K562 (cell line): Measurements from ENCODE around the gene HEMGN. TPM values are rescaled to one million over a fixed set of nuclear protein-coding genes. Genes with fewer than 3 reads are reported as not detected.

Experiments
- BRD4 ChIP-seq: fragments of 200-600 bp; sonication (generic); IDR thresholded peaks from 2 replicates; pipeline ENCODE4 v1.6.1; 2017; ENCODE audit warnings: inconsistent platforms
- CEBPG ChIP-seq, 3 experiments: fragments of 200-800 bp in 1 of 3; sonication (Bioruptor generic) in 1 of 3; sonication (generic) in 1 of 3; formaldehyde crosslinking in 1 of 3; IDR thresholded peaks in 2 of 3; conservative IDR thresholded peaks in 1 of 3; 2 replicates each; pipeline versions ENCODE4 v1.6.1 to v1.8.0; 2016 to 2022; ENCODE audit warnings: missing compliant biosample characterization in 2 of 3, missing genetic modification characterization in 2 of 3, mild to moderate bottlenecking in 1 of 3, missing genetic modification reagents in 1 of 3
- GABPA ChIP-seq: fragments of 200-800 bp; sonication (Bioruptor generic); conservative IDR thresholded peaks from 2 replicates; pipeline ENCODE4 v1.6.1; 2016; ENCODE audit warnings: low read depth, missing genetic modification characterization, missing compliant biosample characterization
- HOXB6 ChIP-seq: fragments of 250-450 bp; sonication (Bioruptor Pico); IDR thresholded peaks from 2 replicates; pipeline ENCODE4 v1.5.1; 2022; ENCODE audit warnings: mild to moderate bottlenecking, borderline replicate concordance
- MBD2 ChIP-seq: sonication (generic); IDR thresholded peaks from 2 replicates; pipeline ENCODE4 v1.6.1; 2016; ENCODE audit warnings: low read depth, borderline replicate concordance
- MTA3 ChIP-seq: fragments of 450-650 bp; formaldehyde crosslinking; IDR thresholded peaks from 2 replicates; pipeline ENCODE4 v1.6.1; 2017; ENCODE audit warnings: mild to moderate bottlenecking, borderline replicate concordance
- MYC ChIP-seq, 2 experiments: fragments of 250-450 bp in 1 of 2; sonication (Bioruptor Pico) in 1 of 2; IDR thresholded peaks; 2 replicates each; pipeline versions ENCODE4 v1.5.1 to v1.6.1; 2012 to 2021; ENCODE audit warnings: low read depth in 2 of 2, borderline replicate concordance in 1 of 2, improper control_type of control experiment in 1 of 2, low read length in 1 of 2, mild to moderate bottlenecking in 1 of 2, moderate library complexity in 1 of 2
- NEUROD1 ChIP-seq: fragments of 150-350 bp; IDR thresholded peaks from 2 replicates; pipeline ENCODE4 v1.6.1; 2014; ENCODE audit warnings: borderline replicate concordance, low read length, low read depth; ENCODE audit not compliant: partially characterized antibody
- RBM22 ChIP-seq: fragments of 200-400 bp; formaldehyde crosslinking; IDR thresholded peaks from 2 replicates; pipeline ENCODE4 v1.6.1; 2018; ENCODE audit warnings: low read length, low read depth; ENCODE audit not compliant: poor library complexity, severe bottlenecking
- TARDBP ChIP-seq: fragments of 450-650 bp; IDR thresholded peaks from 2 replicates; pipeline ENCODE4 v1.6.1; 2016
- ZNF134 ChIP-seq: fragments of 250-450 bp; sonication (Bioruptor Pico); conservative IDR thresholded peaks from 2 replicates; pipeline ENCODE4 v1.4.0; 2020
- ZNF384 ChIP-seq: IDR thresholded peaks from 2 replicates; pipeline ENCODE4 v1.6.1; 2012; ENCODE audit warnings: low read depth, low read length, improper control_type of control experiment
- polyA plus RNA-seq, 8 experiments: library from polyadenylated mRNA; depleted of rRNA in 4 of 8; stranded (reverse) in 5 of 8; unstranded in 3 of 8; fragments of >200 nt; fragmentation: Nextera tagmentation in 2 of 8; fragmentation: Illumina TruSeq in 1 of 8; extraction: Ambion mirVana in 2 of 8; extraction: Trizol in 1 of 8; gene quantifications; 2 replicates each; pipeline versions ENCODE4 v1.2.1 to v1.2.3, GENCODE V29; 2011 to 2014; ENCODE audit warnings: inconsistent platforms in 1 of 8, missing spikeins in 1 of 8
- total RNA-seq, 7 experiments: library from RNA; depleted of rRNA in 6 of 7; stranded (reverse); fragments of >200 nt in 6 of 7; fragmentation: Illumina TruSeq in 2 of 7; extraction: Trizol in 2 of 7; gene quantifications; 2 replicates each; pipeline versions ENCODE4 v1.2.1 to v1.2.3, GENCODE V29; 2011 to 2021; ENCODE audit warnings: low replicate concordance in 1 of 7
- TF ChIP-seq, protein P1 (sequence below): fragments of 200-600 bp; sonication (generic); IDR thresholded peaks from one replicate; pipeline ENCODE4 v1.6.1; 2012; ENCODE audit warnings: mild to moderate bottlenecking, low read depth, low read length, inconsistent platforms
- TF ChIP-seq, protein P2 (sequence below): fragments of 450-650 bp; IDR thresholded peaks from 2 replicates; pipeline ENCODE4 v1.6.1; 2016; ENCODE audit warnings: borderline replicate concordance

HEMGN gene
- total and polyA plus RNA-seq, 9 of the 15 experiments (the other 6 are each of a cell fraction or from before 2014, with no cell fraction given): 56.3 to 258 (median 137) TPM

DNA sequence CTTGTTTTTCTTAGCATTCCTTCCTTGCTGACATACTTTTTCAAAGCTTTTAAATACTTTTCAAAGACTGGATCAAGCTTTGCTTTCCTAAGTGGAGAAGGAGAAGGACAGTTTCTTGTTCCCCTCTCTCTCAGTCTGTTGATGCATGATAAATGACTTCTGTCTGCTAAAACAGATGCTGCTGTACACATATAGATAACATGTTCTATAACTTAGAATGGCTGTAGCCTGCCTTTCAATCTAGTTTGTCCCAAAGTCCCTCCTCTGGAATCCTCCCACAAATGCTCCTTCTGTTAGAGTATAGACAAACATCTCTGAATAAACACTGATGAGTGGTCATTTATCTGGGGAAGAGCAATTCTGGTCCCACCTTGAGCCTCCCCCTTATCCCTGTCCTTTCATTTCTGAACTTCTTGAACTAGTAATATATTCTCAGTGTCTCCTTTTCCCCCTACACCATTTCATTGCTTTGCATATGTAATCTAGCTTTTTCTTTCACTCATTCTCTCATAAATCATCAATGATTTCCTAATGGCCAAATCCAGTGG is 5.4 kb upstream of the HEMGN start (continued):
- TF ChIP-seq, protein P1, sequence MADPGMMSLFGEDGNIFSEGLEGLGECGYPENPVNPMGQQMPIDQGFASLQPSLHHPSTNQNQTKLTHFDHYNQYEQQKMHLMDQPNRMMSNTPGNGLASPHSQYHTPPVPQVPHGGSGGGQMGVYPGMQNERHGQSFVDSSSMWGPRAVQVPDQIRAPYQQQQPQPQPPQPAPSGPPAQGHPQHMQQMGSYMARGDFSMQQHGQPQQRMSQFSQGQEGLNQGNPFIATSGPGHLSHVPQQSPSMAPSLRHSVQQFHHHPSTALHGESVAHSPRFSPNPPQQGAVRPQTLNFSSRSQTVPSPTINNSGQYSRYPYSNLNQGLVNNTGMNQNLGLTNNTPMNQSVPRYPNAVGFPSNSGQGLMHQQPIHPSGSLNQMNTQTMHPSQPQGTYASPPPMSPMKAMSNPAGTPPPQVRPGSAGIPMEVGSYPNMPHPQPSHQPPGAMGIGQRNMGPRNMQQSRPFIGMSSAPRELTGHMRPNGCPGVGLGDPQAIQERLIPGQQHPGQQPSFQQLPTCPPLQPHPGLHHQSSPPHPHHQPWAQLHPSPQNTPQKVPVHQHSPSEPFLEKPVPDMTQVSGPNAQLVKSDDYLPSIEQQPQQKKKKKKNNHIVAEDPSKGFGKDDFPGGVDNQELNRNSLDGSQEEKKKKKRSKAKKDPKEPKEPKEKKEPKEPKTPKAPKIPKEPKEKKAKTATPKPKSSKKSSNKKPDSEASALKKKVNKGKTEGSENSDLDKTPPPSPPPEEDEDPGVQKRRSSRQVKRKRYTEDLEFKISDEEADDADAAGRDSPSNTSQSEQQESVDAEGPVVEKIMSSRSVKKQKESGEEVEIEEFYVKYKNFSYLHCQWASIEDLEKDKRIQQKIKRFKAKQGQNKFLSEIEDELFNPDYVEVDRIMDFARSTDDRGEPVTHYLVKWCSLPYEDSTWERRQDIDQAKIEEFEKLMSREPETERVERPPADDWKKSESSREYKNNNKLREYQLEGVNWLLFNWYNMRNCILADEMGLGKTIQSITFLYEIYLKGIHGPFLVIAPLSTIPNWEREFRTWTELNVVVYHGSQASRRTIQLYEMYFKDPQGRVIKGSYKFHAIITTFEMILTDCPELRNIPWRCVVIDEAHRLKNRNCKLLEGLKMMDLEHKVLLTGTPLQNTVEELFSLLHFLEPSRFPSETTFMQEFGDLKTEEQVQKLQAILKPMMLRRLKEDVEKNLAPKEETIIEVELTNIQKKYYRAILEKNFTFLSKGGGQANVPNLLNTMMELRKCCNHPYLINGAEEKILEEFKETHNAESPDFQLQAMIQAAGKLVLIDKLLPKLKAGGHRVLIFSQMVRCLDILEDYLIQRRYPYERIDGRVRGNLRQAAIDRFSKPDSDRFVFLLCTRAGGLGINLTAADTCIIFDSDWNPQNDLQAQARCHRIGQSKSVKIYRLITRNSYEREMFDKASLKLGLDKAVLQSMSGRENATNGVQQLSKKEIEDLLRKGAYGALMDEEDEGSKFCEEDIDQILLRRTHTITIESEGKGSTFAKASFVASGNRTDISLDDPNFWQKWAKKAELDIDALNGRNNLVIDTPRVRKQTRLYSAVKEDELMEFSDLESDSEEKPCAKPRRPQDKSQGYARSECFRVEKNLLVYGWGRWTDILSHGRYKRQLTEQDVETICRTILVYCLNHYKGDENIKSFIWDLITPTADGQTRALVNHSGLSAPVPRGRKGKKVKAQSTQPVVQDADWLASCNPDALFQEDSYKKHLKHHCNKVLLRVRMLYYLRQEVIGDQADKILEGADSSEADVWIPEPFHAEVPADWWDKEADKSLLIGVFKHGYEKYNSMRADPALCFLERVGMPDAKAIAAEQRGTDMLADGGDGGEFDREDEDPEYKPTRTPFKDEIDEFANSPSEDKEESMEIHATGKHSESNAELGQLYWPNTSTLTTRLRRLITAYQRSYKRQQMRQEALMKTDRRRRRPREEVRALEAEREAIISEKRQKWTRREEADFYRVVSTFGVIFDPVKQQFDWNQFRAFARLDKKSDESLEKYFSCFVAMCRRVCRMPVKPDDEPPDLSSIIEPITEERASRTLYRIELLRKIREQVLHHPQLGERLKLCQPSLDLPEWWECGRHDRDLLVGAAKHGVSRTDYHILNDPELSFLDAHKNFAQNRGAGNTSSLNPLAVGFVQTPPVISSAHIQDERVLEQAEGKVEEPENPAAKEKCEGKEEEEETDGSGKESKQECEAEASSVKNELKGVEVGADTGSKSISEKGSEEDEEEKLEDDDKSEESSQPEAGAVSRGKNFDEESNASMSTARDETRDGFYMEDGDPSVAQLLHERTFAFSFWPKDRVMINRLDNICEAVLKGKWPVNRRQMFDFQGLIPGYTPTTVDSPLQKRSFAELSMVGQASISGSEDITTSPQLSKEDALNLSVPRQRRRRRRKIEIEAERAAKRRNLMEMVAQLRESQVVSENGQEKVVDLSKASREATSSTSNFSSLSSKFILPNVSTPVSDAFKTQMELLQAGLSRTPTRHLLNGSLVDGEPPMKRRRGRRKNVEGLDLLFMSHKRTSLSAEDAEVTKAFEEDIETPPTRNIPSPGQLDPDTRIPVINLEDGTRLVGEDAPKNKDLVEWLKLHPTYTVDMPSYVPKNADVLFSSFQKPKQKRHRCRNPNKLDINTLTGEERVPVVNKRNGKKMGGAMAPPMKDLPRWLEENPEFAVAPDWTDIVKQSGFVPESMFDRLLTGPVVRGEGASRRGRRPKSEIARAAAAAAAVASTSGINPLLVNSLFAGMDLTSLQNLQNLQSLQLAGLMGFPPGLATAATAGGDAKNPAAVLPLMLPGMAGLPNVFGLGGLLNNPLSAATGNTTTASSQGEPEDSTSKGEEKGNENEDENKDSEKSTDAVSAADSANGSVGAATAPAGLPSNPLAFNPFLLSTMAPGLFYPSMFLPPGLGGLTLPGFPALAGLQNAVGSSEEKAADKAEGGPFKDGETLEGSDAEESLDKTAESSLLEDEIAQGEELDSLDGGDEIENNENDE: no peak
- TF ChIP-seq HOXB6 (CRISPR knock-in tag) (no peak), MBD2 (peak; percentile 64; the same call in 1 of the 2 replicates), BRD4 (0 out of 2 replicates have a peak, but pooled peaks have one; percentile 19), CEBPG (CRISPR knock-in tag; IDR thresholded peaks at IDR 0.05) (no peak), CEBPG (tag; conservative IDR thresholded peaks at IDR 0.05 in 1 of 2, IDR thresholded peaks at IDR 0.05 in 1 of 2) (no peak), TARDBP (0 out of 2 replicates have a peak, but pooled peaks have one; percentile 38), RBM22 (no peak), NEUROD1 (peak; percentile 56), GABPA (no peak), MTA3 (0 out of 2 replicates have a peak, but pooled peaks have one; percentile 68), MYC (IDR thresholded peaks at IDR 0.05; ENCODE audit: low read depth, low read length) (0 out of 2 replicates have a peak, but pooled peaks have one; percentile 17), MYC (CRISPR knock-in tag; IDR thresholded peaks at IDR 0.05; ENCODE audit: borderline replicate concordance, low read depth) (no peak), ZNF384 (no peak), ZNF134 (no peak)
- TF ChIP-seq, protein P2, sequence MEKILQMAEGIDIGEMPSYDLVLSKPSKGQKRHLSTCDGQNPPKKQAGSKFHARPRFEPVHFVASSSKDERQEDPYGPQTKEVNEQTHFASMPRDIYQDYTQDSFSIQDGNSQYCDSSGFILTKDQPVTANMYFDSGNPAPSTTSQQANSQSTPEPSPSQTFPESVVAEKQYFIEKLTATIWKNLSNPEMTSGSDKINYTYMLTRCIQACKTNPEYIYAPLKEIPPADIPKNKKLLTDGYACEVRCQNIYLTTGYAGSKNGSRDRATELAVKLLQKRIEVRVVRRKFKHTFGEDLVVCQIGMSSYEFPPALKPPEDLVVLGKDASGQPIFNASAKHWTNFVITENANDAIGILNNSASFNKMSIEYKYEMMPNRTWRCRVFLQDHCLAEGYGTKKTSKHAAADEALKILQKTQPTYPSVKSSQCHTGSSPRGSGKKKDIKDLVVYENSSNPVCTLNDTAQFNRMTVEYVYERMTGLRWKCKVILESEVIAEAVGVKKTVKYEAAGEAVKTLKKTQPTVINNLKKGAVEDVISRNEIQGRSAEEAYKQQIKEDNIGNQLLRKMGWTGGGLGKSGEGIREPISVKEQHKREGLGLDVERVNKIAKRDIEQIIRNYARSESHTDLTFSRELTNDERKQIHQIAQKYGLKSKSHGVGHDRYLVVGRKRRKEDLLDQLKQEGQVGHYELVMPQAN: no peak
